Activated gamma-delta T cell (primary cell): Measurements from ENCODE around the gene TMEM135.
"Not testable (repeated sequence)": the region's sequence is repeated elsewhere in the genome, so short reads cannot be mapped to it uniquely, and the experiment has no call there.

Source experiments
- DNase-seq: peaks from one replicate; lab custom pipeline; 2025; lab: John Stamatoyannopoulos, UW

Gene TMEM135

GRCh38 chr11:87258171-87258833 lies 220.6 kb downstream of the TMEM135 start:
- DNase-seq: no peak

GRCh38 chr11:87259736-87260135 lies 222.0 kb downstream of the TMEM135 start:
- no peak for DNase-seq

- DNase-seq: no peak
Measured at GRCh38 chr11:87260811-87261210, 223.1 kb downstream of the TMEM135 start.

DNA sequence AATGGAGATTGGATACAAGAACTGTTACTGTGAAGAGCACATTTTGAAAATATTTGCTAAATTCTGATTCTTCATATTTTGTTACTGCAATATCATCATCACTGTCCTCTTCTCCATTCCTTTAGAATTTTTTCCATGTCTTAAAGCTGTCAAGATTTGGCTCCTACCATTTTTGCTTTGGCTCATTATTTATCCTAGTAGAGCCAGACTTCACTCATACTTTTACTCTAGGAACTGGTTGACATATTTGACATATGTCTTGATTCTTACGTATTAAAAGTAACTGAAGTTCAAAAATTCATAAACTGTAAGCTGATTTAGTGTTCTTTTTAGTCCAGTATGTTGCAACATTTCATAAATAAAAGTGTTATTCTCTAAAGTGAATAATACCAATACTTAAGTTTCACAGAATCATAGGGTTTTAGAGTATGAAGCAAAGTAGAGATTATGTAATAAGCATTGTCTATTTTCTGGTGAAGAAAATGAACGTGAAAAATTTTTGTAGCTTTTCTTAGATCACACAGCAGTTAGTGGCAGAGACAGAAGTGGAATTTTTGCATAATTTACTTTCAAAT lies 225.6 kb downstream of the TMEM135 start:
- no peak for DNase-seq

GRCh38 chr11:87263979-87264378 lies 226.2 kb downstream of the TMEM135 start:
- no peak for DNase-seq

- DNase-seq: no peak
Measured at GRCh38 chr11:87265132-87265531, 227.4 kb downstream of the TMEM135 start.

GRCh38 chr11:87265979-87266378 lies 228.2 kb downstream of the TMEM135 start:
- no peak for DNase-seq

DNA sequence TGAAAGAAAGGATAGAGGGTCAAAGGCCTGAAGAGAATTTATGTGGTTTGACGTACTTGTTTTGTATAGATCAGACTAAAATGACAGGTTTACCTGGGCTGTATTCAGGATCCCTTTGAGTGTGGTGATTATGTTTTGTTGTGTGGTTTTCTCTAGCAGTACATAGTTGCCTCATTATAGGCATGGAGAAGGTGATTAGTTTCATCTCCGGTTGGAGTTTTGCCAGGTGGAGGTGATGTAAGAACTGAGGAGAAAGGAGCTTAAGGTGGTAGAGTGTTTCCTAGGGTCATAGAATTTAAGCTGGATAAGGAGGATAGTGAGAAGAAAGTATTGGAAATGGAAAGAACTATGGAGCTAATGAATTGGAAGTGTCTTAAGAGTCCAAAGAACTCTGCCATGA lies 229.0 kb downstream of the TMEM135 start:
- no peak for DNase-seq

DNA sequence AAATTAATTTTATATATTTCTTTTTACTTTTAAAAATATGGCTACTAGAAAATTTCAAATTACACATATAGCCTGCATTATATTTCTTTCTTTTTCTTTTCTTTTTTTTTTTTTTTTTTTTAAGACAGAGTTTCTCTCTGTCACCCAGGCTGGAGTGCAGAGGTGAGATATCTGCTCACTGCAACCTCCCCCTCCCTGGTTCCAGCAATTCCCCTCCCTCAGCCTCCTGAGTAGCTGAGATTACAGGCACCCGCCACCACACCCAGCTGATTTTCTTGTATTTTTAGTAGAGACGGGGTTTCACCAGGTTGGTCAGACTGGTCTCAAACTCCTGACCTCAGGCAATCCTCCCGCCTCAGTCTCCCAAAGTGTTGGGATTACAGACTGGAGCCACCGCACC lies 234.2 kb downstream of the TMEM135 start:
- not testable (repeated sequence) for DNase-seq

DNA sequence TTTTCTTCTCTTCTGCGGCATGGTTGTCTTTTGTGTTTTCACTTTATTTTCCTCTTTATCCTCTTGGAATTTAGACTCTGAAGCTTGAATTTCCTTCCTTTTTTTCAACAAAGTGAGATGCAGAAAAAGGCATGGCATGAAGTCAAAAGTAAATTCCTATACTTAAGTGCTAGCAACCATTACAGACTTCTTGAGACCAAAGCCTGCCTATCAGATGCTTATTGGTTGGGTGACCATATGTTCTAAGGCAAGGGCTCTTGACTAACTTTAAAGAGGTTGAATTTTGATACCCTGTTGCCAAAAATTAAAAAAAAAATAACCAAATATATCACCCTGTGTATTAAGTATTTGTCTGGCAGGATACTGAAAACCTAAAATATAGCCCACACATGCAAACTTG lies 237.4 kb downstream of the TMEM135 start:
- no peak for DNase-seq

DNA sequence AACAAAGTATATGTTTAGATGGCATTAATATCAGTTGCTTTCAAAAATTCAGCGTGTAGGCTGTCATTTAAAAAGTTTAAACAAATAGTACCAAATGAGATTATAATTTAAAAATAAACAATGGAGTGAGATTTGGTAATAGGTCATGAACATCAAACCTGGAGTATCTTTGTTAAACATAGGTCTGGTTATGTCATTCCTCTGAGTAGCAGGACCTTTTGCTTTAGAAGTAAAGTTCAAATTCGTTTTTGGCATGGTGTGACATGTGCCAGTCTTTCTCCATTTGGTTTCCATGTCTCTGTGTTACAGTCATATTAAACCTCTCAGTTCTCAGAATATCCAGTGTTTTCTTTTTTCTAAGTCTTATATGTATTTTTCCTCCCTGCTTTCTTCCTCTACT lies 242.4 kb downstream of the TMEM135 start:
- DNase-seq: no peak

DNA sequence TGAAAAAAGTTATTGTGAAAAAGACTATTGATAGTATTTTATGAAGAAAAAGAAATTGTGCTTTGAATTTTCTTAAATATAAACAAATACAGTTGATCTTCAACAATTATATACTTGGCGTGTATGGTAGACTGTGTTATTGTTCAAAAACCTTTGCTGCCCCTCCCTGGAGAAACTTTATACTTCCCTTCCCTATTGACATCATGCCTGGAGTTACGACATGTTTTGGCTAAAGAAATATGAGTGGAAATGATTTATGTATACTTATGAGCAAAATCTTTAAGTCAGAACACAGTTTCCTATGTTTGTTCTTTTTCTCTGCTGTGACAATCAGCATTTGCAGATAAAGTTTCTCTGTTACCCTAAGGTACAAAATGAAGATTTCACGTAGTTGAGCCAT lies 243.8 kb downstream of the TMEM135 start:
- DNase-seq: no peak

DNA sequence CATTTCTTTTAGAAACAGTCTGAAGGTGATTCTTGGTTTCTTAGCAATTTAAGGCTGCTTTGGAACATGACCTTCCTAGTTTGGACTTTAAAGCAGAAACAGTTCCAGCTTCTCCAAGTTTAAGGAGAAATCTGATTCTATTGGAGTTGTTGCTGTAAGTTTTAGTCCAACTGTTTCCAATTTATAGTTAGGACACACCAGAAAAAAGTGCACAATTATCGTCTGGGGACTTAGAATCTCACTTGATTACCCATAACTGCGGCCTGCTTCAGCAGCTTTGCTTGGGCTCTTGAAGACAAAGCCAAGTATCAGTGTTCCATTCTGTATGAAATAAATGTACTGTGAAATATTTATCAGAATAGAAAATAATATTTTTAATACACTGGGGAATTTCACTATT lies 246.6 kb downstream of the TMEM135 start:
- no peak for DNase-seq

DNA sequence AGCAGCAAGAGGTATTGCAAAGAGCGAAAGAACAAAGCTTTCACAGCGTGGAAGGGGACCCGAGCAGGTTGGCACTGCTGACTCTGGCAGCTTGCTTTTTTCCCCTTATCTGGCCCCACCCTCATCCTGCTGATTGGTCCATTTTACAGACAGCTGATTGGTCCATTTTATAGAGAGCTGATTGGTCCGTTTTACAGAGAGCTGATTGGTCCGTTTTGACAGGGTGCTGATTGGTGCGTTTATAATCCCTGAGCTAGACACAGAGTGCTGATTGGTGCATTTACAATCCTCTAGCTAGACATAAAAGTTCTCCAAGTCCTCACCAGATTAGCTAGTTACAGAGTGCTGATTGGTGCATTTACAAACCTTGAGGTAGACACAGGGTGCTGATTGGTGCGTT lies 247.9 kb downstream of the TMEM135 start:
- not testable (repeated sequence) for DNase-seq

DNA sequence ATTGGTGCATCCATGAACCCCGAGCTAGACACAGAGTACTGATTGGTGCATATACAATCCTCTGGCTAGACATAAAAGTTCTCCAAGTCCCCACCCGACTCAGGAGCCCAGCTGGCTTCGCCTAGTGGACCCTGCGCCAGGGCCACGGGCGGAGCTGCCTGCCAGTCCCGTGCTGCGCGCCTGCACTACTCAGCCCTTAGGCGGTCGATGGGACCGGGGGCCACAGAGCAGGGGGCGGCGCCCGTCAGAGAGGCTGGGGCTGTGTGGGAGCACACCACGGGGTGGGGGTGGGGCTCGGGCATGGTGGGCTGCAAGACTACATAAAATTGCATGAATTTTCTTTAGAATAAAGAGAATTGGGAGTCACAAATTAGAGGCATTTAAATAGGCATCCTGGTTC lies 248.6 kb downstream of the TMEM135 start:
- no peak for DNase-seq

- no peak for DNase-seq
Measured at GRCh38 chr11:87290304-87290922, 252.7 kb downstream of the TMEM135 start.

DNA sequence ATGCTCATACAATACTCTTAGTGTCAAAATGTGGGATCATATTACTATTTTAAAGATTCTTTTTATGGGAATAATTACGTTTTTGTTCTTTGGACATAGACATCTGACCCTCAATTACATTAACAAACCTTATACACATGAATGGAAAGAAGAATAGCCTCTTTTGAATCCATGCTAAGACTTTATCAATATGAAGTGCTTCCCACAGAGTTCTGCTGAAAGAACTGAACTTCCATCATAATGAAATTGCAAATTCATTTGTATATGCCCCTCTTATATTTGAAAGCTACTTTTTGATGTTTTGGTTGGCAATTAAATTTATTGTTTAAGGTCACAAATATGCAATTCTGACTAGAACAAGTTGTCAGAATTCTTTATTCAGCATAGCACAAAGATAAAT lies 254.9 kb downstream of the TMEM135 start:
- no peak for DNase-seq

DNA sequence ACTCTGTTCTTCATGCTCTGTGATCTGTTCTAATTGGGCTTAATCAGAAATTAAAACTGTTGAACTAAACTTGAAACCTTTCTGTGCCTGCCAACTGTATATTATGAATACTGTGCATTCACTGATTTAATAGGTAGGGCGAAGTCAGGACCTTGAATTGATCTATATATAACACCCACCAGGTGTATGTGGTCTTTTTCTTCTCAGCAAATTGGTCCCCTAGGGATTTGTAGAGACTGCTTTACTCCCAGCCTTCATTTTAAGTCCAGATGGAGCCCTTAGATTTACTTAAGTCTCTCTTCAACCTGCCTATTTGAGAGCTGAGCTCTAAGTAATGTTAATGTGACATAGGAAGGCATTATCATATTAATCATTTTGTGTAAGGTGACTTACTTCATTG lies 257.5 kb downstream of the TMEM135 start:
- no peak for DNase-seq

DNA sequence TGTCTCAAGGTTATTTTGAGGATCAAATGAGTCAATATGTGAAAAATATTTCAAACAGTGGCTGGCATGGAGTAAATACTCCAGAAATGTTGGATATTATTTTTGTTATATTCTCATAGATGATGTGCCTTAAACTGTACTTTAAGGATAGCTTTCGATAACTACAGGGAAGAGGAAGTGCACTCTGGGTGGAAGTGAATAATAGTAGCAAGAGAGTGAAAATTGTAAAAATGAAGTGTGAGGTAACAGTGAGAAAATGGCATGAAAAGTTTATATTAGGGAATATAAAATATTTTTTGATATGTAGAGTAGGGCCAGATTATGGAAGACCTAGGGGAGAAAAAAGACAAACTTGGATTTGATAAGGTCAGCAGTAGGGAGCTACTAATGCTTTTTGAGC lies 258.9 kb downstream of the TMEM135 start:
- no peak for DNase-seq

DNA sequence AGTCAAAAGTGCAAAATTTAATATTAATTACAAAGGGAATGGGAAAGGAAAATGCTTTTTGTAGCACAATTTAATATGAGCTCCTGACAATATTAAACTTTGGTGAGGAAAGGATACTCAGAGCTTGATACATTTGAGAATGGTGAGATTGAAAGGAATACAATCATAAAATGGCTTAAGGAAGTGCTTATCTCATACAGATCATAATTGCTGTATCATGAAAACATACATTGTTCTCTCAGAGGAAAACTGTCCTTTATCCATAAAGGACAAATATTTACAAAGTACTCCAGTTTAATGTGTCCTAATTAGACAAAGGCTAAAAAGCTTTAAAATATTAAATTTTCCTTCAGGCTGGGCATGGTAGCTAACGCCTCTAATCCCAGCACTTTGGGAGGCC lies 260.4 kb downstream of the TMEM135 start:
- DNase-seq: no peak

DNA sequence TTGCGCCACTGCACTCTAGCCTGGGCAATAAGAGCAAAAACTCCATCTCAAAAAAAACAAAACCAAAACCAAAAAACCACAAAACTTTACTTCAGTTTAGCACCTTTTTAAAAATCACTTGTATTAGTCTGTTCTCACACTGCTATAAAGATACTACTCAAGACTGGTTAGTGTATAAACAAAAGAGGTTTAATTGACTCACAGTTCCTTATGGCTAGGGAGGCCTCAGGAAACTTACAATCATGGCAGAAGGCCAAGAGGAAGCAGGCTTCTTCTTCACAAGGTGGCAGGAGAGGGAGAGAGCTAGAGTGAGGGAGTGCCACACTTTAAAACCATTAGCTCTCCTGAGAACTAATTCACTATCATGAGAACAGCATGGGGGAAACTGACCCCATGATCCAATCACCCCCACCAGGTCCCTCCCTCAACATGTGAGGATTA lies 261.3 kb downstream of the TMEM135 start:
- no peak for DNase-seq

- no peak for DNase-seq
Measured at GRCh38 chr11:87300640-87301380, 263.1 kb downstream of the TMEM135 start.
